H1 (cell line): ENCODE results near the gene KCNMB2. TPM values are rescaled to one million over a fixed set of nuclear protein-coding genes. Genes with fewer than 3 reads are reported as not detected.

ENCODE experiments used
- CTCF ChIA-PET: fragments of 300-600 bp; sonication (Branson Sonifier 250); formaldehyde crosslinking; loops from one replicate; lab custom pipeline; 2021; ENCODE audit not compliant: partially characterized antibody; lab: Charles Lee
- POLR2A ChIA-PET: fragments of 300-600 bp; sonication (Branson Sonifier 250); formaldehyde crosslinking; loops from one replicate; lab custom pipeline; 2021; ENCODE audit warnings: inconsistent platforms; ENCODE audit not compliant: partially characterized antibody; lab: Charles Lee
- DNase-seq, 2 experiments: peaks; one replicate each; pipeline versions ENCODE4 v3.0.0 to v3.0.0-alpha.2; 2010 to 2022; ENCODE audit warnings: low spot score in 2 of 2, low read depth in 1 of 2, mixed read lengths in 1 of 2
- FAIRE-seq: peaks from 2 replicates; lab custom pipeline; 2011; peaks lifted over from hg19 to GRCh38; lab: Jason Lieb, UNC
- H2AFZ ChIP-seq: 2 replicates; pipeline ENCODE4 v1.8.1; 2012; ENCODE audit warnings: low read length, inconsistent platforms
- H2AK5ac ChIP-seq: 2 replicates; pipeline ENCODE4 v1.6.1; 2013; ENCODE audit warnings: low read depth, low read length
- H2BK120ac ChIP-seq: replicated peaks from 2 replicates; pipeline ENCODE3; 2013; ENCODE audit warnings: low read depth, low read length, inconsistent platforms
- H2BK12ac ChIP-seq: 2 replicates; pipeline ENCODE4 v1.6.1; 2013; ENCODE audit warnings: low read depth, low read length
- H2BK15ac ChIP-seq: 2 replicates; pipeline ENCODE4 v1.6.1; 2013; ENCODE audit warnings: low read length
- H2BK20ac ChIP-seq: 2 replicates; pipeline ENCODE4 v1.6.1; 2013; ENCODE audit warnings: low read length
- H2BK5ac ChIP-seq: 2 replicates; pipeline ENCODE4 v1.6.1; 2013; ENCODE audit warnings: low read depth, low read length
- H3K14ac ChIP-seq: 2 replicates; pipeline ENCODE4 v1.6.1; 2013; ENCODE audit warnings: inconsistent platforms; ENCODE audit not compliant: insufficient read length
- H3K18ac ChIP-seq: 2 replicates; pipeline ENCODE4 v1.6.1; 2013; ENCODE audit warnings: low read length; ENCODE audit errors: extremely low read depth
- H3K23ac ChIP-seq: 2 replicates; pipeline ENCODE4 v1.6.1; 2013; ENCODE audit warnings: inconsistent platforms; ENCODE audit not compliant: insufficient read length
- H3K23me2 ChIP-seq: 2 replicates; pipeline ENCODE4 v1.6.1; 2013; ENCODE audit warnings: low read depth, low read length
- H3K27ac ChIP-seq: 2 replicates; pipeline ENCODE4 v1.6.1; 2011; ENCODE audit warnings: low read depth, low read length, inconsistent platforms
- H3K27me3 ChIP-seq, 4 experiments: replicated peaks in 1 of 4; 1 replicate in 1 of 4; 2 replicates in 3 of 4; pipeline versions ENCODE4 v1.6.1 to v1.8.1; 2011 to 2013; ENCODE audit warnings: low read length in 3 of 4, mild to moderate bottlenecking in 3 of 4, inconsistent platforms in 2 of 4, mixed read lengths in 2 of 4, moderate library complexity in 1 of 4; ENCODE audit not compliant: control insufficient read depth in 3 of 4, insufficient read depth in 3 of 4; ENCODE audit errors: extremely low read depth in 1 of 4
- H3K36me3 ChIP-seq, 4 experiments: 2 replicates each; pipeline versions ENCODE4 v1.6.1 to v1.8.1; 2011 to 2013; ENCODE audit warnings: mild to moderate bottlenecking in 4 of 4, low read length in 3 of 4, moderate library complexity in 2 of 4, control low read depth in 1 of 4, inconsistent platforms in 1 of 4; ENCODE audit not compliant: insufficient read depth in 4 of 4, control insufficient read depth in 2 of 4
- H3K4ac ChIP-seq: replicated peaks from 2 replicates; pipeline ENCODE3; 2013; ENCODE audit warnings: low read length, low read depth, mixed read lengths, inconsistent platforms; ENCODE audit not compliant: insufficient read length
- H3K4me1 ChIP-seq, 4 experiments: replicated peaks in 1 of 4; 1 replicate in 1 of 4; 2 replicates in 3 of 4; pipeline versions ENCODE4 v1.6.1 to v1.8.1; 2011 to 2013; ENCODE audit warnings: low read length in 3 of 4, inconsistent platforms in 2 of 4, mixed read lengths in 1 of 4; ENCODE audit not compliant: insufficient read depth in 4 of 4, control insufficient read depth in 3 of 4
- H3K4me2 ChIP-seq, 2 experiments: 2 replicates each; pipeline versions ENCODE4 v1.6.1 to v1.8.1; 2011 to 2013; ENCODE audit warnings: low read depth in 2 of 2, low read length in 2 of 2, control low read depth in 1 of 2, inconsistent platforms in 1 of 2, mild to moderate bottlenecking in 1 of 2; ENCODE audit not compliant: insufficient read depth in 1 of 2
- H3K4me3 ChIP-seq, 4 experiments: fragments of 200-600, 300-600 bp in 1 of 4; sonication (generic), shearing (Covaris generic), sonication (Bioruptor Twin) in 1 of 4; 2 replicates each; pipeline versions ENCODE4 v1.5.1 to v1.8.1; 2011 to 2016; ENCODE audit warnings: low read length in 4 of 4, low read depth in 3 of 4, control low read depth in 2 of 4, inconsistent platforms in 2 of 4, mild to moderate bottlenecking in 2 of 4, mixed read lengths in 1 of 4, moderate library complexity in 1 of 4; ENCODE audit not compliant: insufficient read depth in 2 of 4; ENCODE audit errors: extremely low read depth in 1 of 4
- H3K56ac ChIP-seq: replicated peaks from 2 replicates; pipeline ENCODE3; 2013; ENCODE audit warnings: low read depth, mild to moderate bottlenecking, mixed read lengths, low read length, inconsistent platforms; ENCODE audit not compliant: insufficient read length
- H3K79me1 ChIP-seq: 2 replicates; pipeline ENCODE4 v1.6.1; 2013; ENCODE audit warnings: low read depth, low read length, control low read depth
- H3K79me2 ChIP-seq, 2 experiments: 2 replicates each; pipeline versions ENCODE4 v1.6.1 to v1.8.1; 2012 to 2013; ENCODE audit warnings: low read length in 2 of 2, mild to moderate bottlenecking in 2 of 2, inconsistent platforms in 1 of 2; ENCODE audit not compliant: insufficient read depth in 2 of 2, control insufficient read depth in 1 of 2
- H3K9ac ChIP-seq, 4 experiments: replicated peaks in 1 of 4; 1 replicate in 1 of 4; 2 replicates in 3 of 4; pipeline versions ENCODE4 v1.6.1 to v1.8.1; 2011 to 2013; ENCODE audit warnings: low read depth in 3 of 4, low read length in 3 of 4, control low read depth in 2 of 4, mild to moderate bottlenecking in 2 of 4, moderate library complexity in 2 of 4, inconsistent platforms in 1 of 4; ENCODE audit errors: extremely low read depth in 1 of 4
- H3K9me3 ChIP-seq, 2 experiments: 2 replicates each; pipeline versions ENCODE4 v1.6.1 to v1.8.1; 2012 to 2013; ENCODE audit warnings: mild to moderate bottlenecking in 2 of 2, moderate library complexity in 2 of 2, control low read depth in 1 of 2, inconsistent platforms in 1 of 2, low read depth in 1 of 2, low read length in 1 of 2, mixed read lengths in 1 of 2; ENCODE audit not compliant: insufficient read depth in 2 of 2
- H4K20me1 ChIP-seq, 2 experiments: replicated peaks in 1 of 2; 2 replicates each; pipeline versions ENCODE3 to v1.8.1; 2011 to 2013; ENCODE audit warnings: inconsistent platforms in 2 of 2, low read length in 2 of 2, mild to moderate bottlenecking in 1 of 2; ENCODE audit not compliant: insufficient read depth in 2 of 2, control insufficient read depth in 1 of 2
- H4K5ac ChIP-seq: 2 replicates; pipeline ENCODE4 v1.6.1; 2013; ENCODE audit warnings: low read length, low read depth, mixed read lengths, inconsistent platforms; ENCODE audit not compliant: insufficient read length
- H4K8ac ChIP-seq: 2 replicates; pipeline ENCODE4 v1.8.0; 2013; ENCODE audit warnings: mild to moderate bottlenecking, moderate library complexity, low read length, inconsistent platforms; ENCODE audit not compliant: insufficient read depth; ENCODE audit errors: extremely low read depth
- H4K91ac ChIP-seq: replicated peaks from 2 replicates; pipeline ENCODE3; 2013; ENCODE audit warnings: low read length, mixed read lengths, inconsistent platforms; ENCODE audit not compliant: insufficient read length
- ASH2L ChIP-seq: fragments of 200-600, 300-600 bp; sonication (generic); IDR thresholded peaks from one replicate; pipeline ENCODE4 v1.7.1; 2017; ENCODE audit warnings: low read length
- E2F6 ChIP-seq: IDR thresholded peaks from 2 replicates; pipeline ENCODE4 v1.6.1; 2012; ENCODE audit warnings: inconsistent platforms
- HDAC2 ChIP-seq, 2 experiments: fragments of 300-600 bp in 1 of 2; sonication (generic) in 1 of 2; IDR thresholded peaks; 2 replicates each; pipeline ENCODE4 v1.6.1; 2011 to 2012; ENCODE audit warnings: low read depth in 2 of 2, low read length in 2 of 2, mild to moderate bottlenecking in 2 of 2, moderate library complexity in 2 of 2, borderline replicate concordance in 1 of 2, inconsistent platforms in 1 of 2
- POU5F1 ChIP-seq: IDR thresholded peaks from 2 replicates; pipeline ENCODE4 v1.6.1; 2011; ENCODE audit warnings: low read depth, mild to moderate bottlenecking, low read length, moderate library complexity
- RNF2 ChIP-seq: fragments of 200-900, 300-1000 bp; sonication (generic); IDR thresholded peaks from 2 replicates; pipeline ENCODE4 v1.7.1; 2016; ENCODE audit warnings: borderline replicate concordance, low read depth, mild to moderate bottlenecking, antibody characterized with exemption, low read length; ENCODE audit not compliant: poor library complexity, severe bottlenecking; ENCODE audit errors: missing control alignments
- WGBS, 2 experiments: shearing (Covaris generic) in 1 of 2; methylation state at CpG; one replicate each; pipeline versions ENCODE4 v1.1.6 to v1.1.7; 2013 to 2015; ENCODE audit warnings: low lambda C conversion rate in 2 of 2, mixed read lengths in 2 of 2, inconsistent platforms in 1 of 2, low coverage in 1 of 2, missing lambda C conversion rate in 1 of 2; ENCODE audit not compliant: insufficient replicate concordance in 2 of 2, insufficient coverage in 1 of 2, insufficient read length in 1 of 2; ENCODE audit errors: extremely low coverage in 1 of 2, missing lambda C conversion rate in 1 of 2; 5-methylcytosine and 5-hydroxymethylcytosine counted together
- polyA plus RNA-seq, 7 experiments: library from polyadenylated mRNA; depleted of rRNA in 3 of 7; stranded (reverse) in 5 of 7; unstranded in 2 of 7; fragments of >200 nt in 5 of 7; fragments of 200-250 nt in 2 of 7; gene quantifications; 1 replicate in 5 of 7; 2 replicates in 1 of 7; 4 replicates in 1 of 7; pipeline versions ENCODE4 v1.2.1 to v1.2.3, GENCODE V29; 2011 to 2013; ENCODE audit warnings: missing spikeins in 2 of 7, mixed read lengths in 2 of 7
- total RNA-seq: library from RNA; stranded (reverse); fragmentation: NEBNext Ultra II Directional; extraction: Animal tissue kit (Norgen Biotek cat#: 25700); gene quantifications from 2 replicates; pipeline ENCODE4 v1.2.1, GENCODE V29; 2021

KCNMB2 gene
- total and polyA plus RNA-seq, 2 of the 8 experiments (the other 6 are each of a cell fraction or from before 2014, with no cell fraction given): not detected

- POLR2A ChIA-PET: no interaction called here
- H4K5ac ChIP-seq: no peak overlapping the region
- TF ChIP-seq ASH2L (no peak), HDAC2 (IDR thresholded peaks at IDR 0.05; ENCODE audit: borderline replicate concordance in 1 of 2, low read depth in 2 of 2, low read length in 2 of 2) (no peak), RNF2 (no peak), POU5F1 (no peak), E2F6 (no peak)
- no peak overlapping the region for H3K4ac ChIP-seq
- WGBS, 2 experiments: 88% methylated on average over 6 of the region's 6 CpGs; no CpG with 5 or more reads in 1 of the 2 experiments
- no peak overlapping the region for H3K56ac ChIP-seq
- no peak overlapping the region for H2AK5ac ChIP-seq
- H3K27me3 ChIP-seq: no peaks in the 10 kb centered on the region
- H3K79me1 ChIP-seq: no peaks in the 10 kb centered on the region
- no peak overlapping the region for H3K9ac ChIP-seq
- H2BK5ac ChIP-seq: no peak overlapping the region
- H3K9me3 ChIP-seq: peaks cover 6 to 8% of the 10 kb centered on the region in 2 experiments; a peak in 2 of 4 replicates
- no peak overlapping the region for H4K8ac ChIP-seq
- DNase-seq (no peak), FAIRE-seq (no peak)
- no peaks in the 10 kb centered on the region for H3K4me1 ChIP-seq
- no peak overlapping the region for H3K23ac ChIP-seq
- H3K4me2 ChIP-seq: no peak overlapping the region
- CTCF ChIA-PET: no interaction called here
- no peak overlapping the region for H2BK20ac ChIP-seq
- no peaks in the 10 kb centered on the region for H3K79me2 ChIP-seq
- H3K27ac ChIP-seq: no peak overlapping the region
- no peak overlapping the region for H2BK120ac ChIP-seq
- no peaks in the 10 kb centered on the region for H3K23me2 ChIP-seq
- no peak overlapping the region for H4K91ac ChIP-seq
- no peak overlapping the region for H3K18ac ChIP-seq
- H2AFZ ChIP-seq: no peak overlapping the region
- H4K20me1 ChIP-seq: no peaks in the 10 kb centered on the region
- H3K4me3 ChIP-seq: no peak overlapping the region
- H3K36me3 ChIP-seq: no peaks in the 10 kb centered on the region
- H2BK15ac ChIP-seq: no peak overlapping the region
- H3K14ac ChIP-seq: no peak overlapping the region
- no peak overlapping the region for H2BK12ac ChIP-seq
Measured at GRCh38 chr3:178494386-178494785, 41.9 kb upstream of the KCNMB2 start.
